ENCODE data around the gene GSTO1. TPM values are rescaled to one million over a fixed set of nuclear protein-coding genes. Genes with fewer than 3 reads are reported as not detected.
"Not testable (repeated sequence)": the region's sequence is repeated elsewhere in the genome, so short reads cannot be mapped to it uniquely, and the experiment has no call there.

GSTO1 gene
- total RNA-seq, 2 donors from 2014 or later, result 16.8 to 65.9 TPM

GRCh38 chr10:104247513-104248146 lies 7.1 kb upstream of the GSTO1 start:
- Histone ChIP-seq H3K36me3 (replicated peaks in 1 of 2; ENCODE audit: insufficient read depth in 1 of 2, low read depth in 2 of 2) (no peaks in the 10 kb centered on the region), H3K4me1 (no peaks in the 10 kb centered on the region), H3K27ac (no peak overlapping the region), H3K27me3 (no peaks in the 10 kb centered on the region), H3K9me3 (no peaks in the 10 kb centered on the region), H3K4me3 (no peak overlapping the region)
- intact Hi-C loops (cut with DNase I), result no loop called here
- ATAC-seq, result no peak
- TF ChIP-seq, protein P1, sequence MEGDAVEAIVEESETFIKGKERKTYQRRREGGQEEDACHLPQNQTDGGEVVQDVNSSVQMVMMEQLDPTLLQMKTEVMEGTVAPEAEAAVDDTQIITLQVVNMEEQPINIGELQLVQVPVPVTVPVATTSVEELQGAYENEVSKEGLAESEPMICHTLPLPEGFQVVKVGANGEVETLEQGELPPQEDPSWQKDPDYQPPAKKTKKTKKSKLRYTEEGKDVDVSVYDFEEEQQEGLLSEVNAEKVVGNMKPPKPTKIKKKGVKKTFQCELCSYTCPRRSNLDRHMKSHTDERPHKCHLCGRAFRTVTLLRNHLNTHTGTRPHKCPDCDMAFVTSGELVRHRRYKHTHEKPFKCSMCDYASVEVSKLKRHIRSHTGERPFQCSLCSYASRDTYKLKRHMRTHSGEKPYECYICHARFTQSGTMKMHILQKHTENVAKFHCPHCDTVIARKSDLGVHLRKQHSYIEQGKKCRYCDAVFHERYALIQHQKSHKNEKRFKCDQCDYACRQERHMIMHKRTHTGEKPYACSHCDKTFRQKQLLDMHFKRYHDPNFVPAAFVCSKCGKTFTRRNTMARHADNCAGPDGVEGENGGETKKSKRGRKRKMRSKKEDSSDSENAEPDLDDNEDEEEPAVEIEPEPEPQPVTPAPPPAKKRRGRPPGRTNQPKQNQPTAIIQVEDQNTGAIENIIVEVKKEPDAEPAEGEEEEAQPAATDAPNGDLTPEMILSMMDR (IDR thresholded peaks at IDR 0.05), result no peak
- no peak for TF ChIP-seq POLR2A (IDR thresholded peaks at IDR 0.05)
- no peak for DNase-seq
- WGBS, 2 donors, result 65 to 79% methylated on average over 3 of the region's 3 CpGs

GRCh38 chr10:104248931-104249330 lies 5.8 kb upstream of the GSTO1 start:
- 67 to 81% methylated on average over 10 to 11 of the region's 11 CpGs for WGBS, 2 donors
- H3K27ac ChIP-seq; H3K36me3 ChIP-seq (replicated peaks in 1 of 2; ENCODE audit: insufficient read depth in 1 of 2, low read depth in 2 of 2); intact Hi-C loops (cut with DNase I); DNase-seq; H3K4me3 ChIP-seq; H3K27me3 ChIP-seq; H3K9me3 ChIP-seq; ATAC-seq; H3K4me1 ChIP-seq: not testable (repeated sequence)

DNA sequence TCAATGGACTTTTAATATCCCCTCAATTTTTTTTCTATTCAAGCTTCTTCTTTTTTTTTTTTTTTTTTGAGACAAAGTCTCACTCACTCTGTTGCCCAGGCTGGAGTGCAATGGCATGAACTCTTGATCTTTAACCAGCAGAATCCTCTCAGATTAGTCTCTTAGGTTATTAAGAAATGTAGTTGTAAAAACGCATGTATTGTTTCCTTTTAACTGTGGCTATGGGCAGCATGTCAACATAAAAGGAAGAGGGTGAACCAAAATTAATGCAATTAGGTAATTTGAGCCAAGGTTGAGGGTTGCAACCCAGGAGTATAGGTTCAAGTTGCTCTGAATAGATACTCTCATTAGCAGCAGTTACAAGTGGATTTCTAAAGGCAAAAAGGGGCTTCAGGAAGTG lies 4.3 kb upstream of the GSTO1 start:
- DNase-seq (no peak), ATAC-seq (no peak)
- no peak overlapping the region for H3K27ac ChIP-seq
- H3K36me3 ChIP-seq (replicated peaks in 1 of 2; ENCODE audit: insufficient read depth in 1 of 2, low read depth in 2 of 2), result no peaks in the 10 kb centered on the region
- WGBS, 2 donors, result 19 to 26% methylated on average over 1 of the region's 1 CpG
- TF ChIP-seq POLR2A (IDR thresholded peaks at IDR 0.05), result no peak
- TF ChIP-seq, protein P1 (IDR thresholded peaks at IDR 0.05), result no peak
- no peaks in the 10 kb centered on the region for H3K9me3 ChIP-seq
- no peaks in the 10 kb centered on the region for H3K27me3 ChIP-seq
- H3K4me1 ChIP-seq, result peaks cover 5% of the 10 kb centered on the region
- intact Hi-C loops (cut with DNase I), result no loop called here
- no peak overlapping the region for H3K4me3 ChIP-seq

GRCh38 chr10:104251443-104251842 lies 3.2 kb upstream of the GSTO1 start:
- intact Hi-C loops (cut with DNase I), result no loop called here
- H3K27me3 ChIP-seq, result no peaks in the 10 kb centered on the region
- no peak for ATAC-seq
- DNase-seq, result no peak
- H3K9me3 ChIP-seq, result no peaks in the 10 kb centered on the region
- TF ChIP-seq, protein P1 (IDR thresholded peaks at IDR 0.05), result no peak
- TF ChIP-seq POLR2A (IDR thresholded peaks at IDR 0.05), result no peak
- peaks cover 14% of the 10 kb centered on the region for H3K4me1 ChIP-seq
- no peak overlapping the region for H3K27ac ChIP-seq
- WGBS, 2 donors, result 67 to 69% methylated on average over 6 of the region's 6 CpGs
- no peaks in the 10 kb centered on the region for H3K36me3 ChIP-seq (replicated peaks in 1 of 2; ENCODE audit: insufficient read depth in 1 of 2, low read depth in 2 of 2)
- H3K4me3 ChIP-seq, result no peak overlapping the region

GRCh38 chr10:104252368-104252767 lies 2.3 kb upstream of the GSTO1 start:
- Histone ChIP-seq H3K9me3 (no peaks in the 10 kb centered on the region), H3K4me3 (no peak overlapping the region), H3K36me3 (replicated peaks in 1 of 2; ENCODE audit: insufficient read depth in 1 of 2, low read depth in 2 of 2) (no peaks in the 10 kb centered on the region), H3K27ac (peak overlapping the region in 2 of 4 donors; percentile 63 to 96), H3K27me3 (no peaks in the 10 kb centered on the region), H3K4me1 (peaks cover 23% of the 10 kb centered on the region)
- ATAC-seq (no peak), DNase-seq (no peak)
- intact Hi-C loops (cut with DNase I), result no loop called here
- TF ChIP-seq, protein P1 (IDR thresholded peaks at IDR 0.05), result no peak
- no peak for TF ChIP-seq POLR2A (IDR thresholded peaks at IDR 0.05)
